GM21515 (cell line): ENCODE measurements around the gene FTHL17.

Experiments used
- ATAC-seq: cut with Tn5 transposase; IDR thresholded peaks from one replicate; pipeline ENCODE4 v1.9.1; 2021; ENCODE audit not compliant: unreplicated experiment

FTHL17 gene

DNA sequence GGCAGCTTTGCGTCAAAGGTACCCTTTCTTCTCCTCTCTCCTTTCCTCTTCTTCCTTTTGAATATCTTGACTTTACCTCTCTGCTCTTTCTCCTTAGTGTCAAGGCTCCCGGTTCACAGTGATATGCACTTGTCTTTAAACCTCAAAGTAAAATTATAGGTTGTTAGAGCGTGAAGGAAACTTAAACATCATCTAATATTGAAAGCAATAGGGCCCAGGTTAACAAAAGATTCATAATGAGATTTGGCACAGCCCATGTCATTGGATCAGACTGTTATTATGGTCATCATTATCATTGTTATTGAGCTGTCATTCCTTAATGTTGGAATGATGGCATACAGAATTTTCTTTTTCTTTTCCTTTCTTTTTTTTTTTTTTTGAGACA is 32.5 kb downstream of the FTHL17 start:
- no peak for ATAC-seq

DNA sequence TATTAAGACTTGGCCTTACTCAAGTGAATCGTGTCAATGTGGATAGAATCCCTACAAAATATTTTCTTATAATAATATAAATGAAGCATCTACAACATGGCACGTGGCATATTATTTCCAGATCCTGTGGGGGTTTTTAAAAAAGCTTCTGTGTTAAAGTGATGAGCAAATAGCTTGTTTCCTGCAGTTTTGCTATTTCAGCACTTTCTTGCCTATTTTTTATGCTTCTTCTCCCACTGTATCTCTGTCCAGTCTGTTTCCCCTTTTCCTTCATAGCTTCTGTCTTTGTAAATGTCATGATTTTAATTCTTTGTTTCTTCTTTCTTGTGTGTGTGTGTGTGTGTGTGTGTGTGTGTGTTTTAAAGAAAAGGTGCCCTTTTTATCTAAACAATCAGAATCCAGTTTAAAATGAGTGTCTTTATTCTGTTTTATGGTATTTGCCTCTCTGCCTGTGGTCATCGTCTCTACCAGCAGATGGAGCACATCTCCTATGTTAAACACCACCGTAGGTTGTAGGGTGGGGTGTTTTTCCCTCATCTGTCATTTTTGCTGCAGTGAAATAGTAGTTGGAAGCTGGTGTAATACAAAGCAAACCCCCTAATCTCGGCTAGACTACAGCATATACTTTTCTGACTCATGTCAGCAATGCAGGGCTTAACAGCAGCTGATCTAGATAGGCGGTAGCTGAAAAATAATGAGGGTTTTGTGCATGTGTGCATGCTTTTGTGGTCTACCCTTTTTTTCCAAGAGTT is 33.1 kb downstream of the FTHL17 start:
- ATAC-seq, result no peak

GRCh38 chrX:31036895-31037294 is 34.9 kb downstream of the FTHL17 start:
- peak; percentile 88 for ATAC-seq

DNA sequence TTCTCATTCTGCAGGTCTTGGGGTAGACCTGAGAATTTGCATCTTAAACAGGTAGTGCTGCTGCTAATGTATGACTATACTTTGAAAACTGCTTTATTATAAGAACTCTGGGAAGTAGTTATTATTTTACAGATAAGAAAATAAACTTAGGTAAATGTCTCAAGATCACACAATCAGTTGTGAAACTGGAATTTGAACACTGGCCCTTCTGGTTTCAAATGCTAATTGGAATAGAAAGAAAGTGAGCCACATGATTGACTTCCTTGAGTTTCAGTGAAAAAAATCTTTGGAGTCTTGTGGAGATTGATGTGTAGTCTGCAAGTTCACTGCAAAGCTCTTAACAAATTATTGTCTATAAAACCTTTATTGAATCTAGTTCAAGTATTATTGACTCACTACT is 44.5 kb downstream of the FTHL17 start:
- ATAC-seq, result no peak

DNA sequence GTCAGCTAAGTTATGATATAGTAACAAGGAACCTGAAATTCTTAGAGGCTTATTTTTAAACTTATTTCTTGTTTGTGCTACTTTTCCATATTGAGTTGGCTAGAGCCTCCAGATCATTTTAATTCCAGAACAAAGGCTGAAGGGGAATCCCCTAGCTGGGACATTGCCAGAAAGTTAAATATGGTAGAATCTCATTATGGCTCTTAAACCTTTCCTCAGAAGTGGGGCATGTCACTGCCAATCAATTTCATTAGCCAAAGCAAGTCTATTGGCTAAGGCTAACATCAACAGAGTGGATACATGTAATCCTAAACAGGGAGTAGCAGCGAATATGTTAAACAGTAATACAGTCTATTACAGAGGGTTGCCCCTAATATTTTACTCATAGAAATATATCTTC is 47.0 kb downstream of the FTHL17 start:
- ATAC-seq, result no peak

GRCh38 chrX:31021537-31021936 is 50.3 kb downstream of the FTHL17 start:
- no peak for ATAC-seq
